K562 (cell line): Measurements from ENCODE around the gene CPT1C. TPM values are rescaled to one million over a fixed set of nuclear protein-coding genes. Genes with fewer than 3 reads are reported as not detected.

ENCODE experiments used
- ATAC-seq: fragments of 200-7000 bp; cut with Tn5 transposase; 3 replicates; pipeline ENCODE4 v1.9.1; 2020; ENCODE audit warnings: moderate library complexity
- BruUV-seq: library from RNA; stranded (reverse); fragments of 400-500 nt; replicated peaks from 2 replicates; lab custom pipeline; 2021; lab: Mats Ljungman, UMichigan
- CTCF ChIA-PET: fragments of 300-600 bp; formaldehyde crosslinking; extraction: SDS; loops from one replicate; lab custom pipeline; 2021; ENCODE audit warnings: low intra/inter-chr PET ratio; lab: Yijun Ruan, JAX
- POLR2A ChIA-PET: fragments of 300-600, 350-650 bp; sonication (Branson Sonifier 250); formaldehyde crosslinking; extraction: SDS; loops from one replicate; lab custom pipeline; 2021; ENCODE audit warnings: antibody characterized with exemption, inconsistent platforms; lab: Yijun Ruan, JAX
- DNase-seq, 4 experiments: peaks; one replicate each; pipeline versions ENCODE4 v3.0.0 to v3.0.0-alpha.2; 2011 to 2018; ENCODE audit warnings: low spot score in 3 of 4, mixed read lengths in 3 of 4; ENCODE audit errors: extremely low read depth in 1 of 4
- FAIRE-seq: peaks from 2 replicates; lab custom pipeline; 2011; peaks lifted over from hg19 to GRCh38; lab: Jason Lieb, UNC
- H2AFZ ChIP-seq: 2 replicates; pipeline ENCODE4 v1.6.0; 2011; ENCODE audit warnings: low read depth, low read length, control low read depth, inconsistent platforms
- H3K27ac ChIP-seq: fragments of 200-600 bp; 3 replicates; pipeline ENCODE4 v1.8.0; 2011; ENCODE audit warnings: low read depth, mild to moderate bottlenecking, control low read depth, inconsistent platforms, low read length, moderate library complexity, mixed read lengths; ENCODE audit errors: extremely low read depth
- H3K27me3 ChIP-seq, 2 experiments: fragments of 300-600 bp in 1 of 2; 2 replicates in 1 of 2; 3 replicates in 1 of 2; pipeline versions ENCODE4 v1.6.0 to v1.8.0; 2011; ENCODE audit warnings: inconsistent platforms in 2 of 2, low read length in 2 of 2, mild to moderate bottlenecking in 1 of 2, mixed read lengths in 1 of 2, moderate library complexity in 1 of 2; ENCODE audit not compliant: control insufficient read depth in 2 of 2, insufficient read depth in 2 of 2
- H3K36me3 ChIP-seq: fragments of 300-600 bp; 3 replicates; pipeline ENCODE4 v1.8.0; 2011; ENCODE audit warnings: mild to moderate bottlenecking, low read length, inconsistent platforms; ENCODE audit not compliant: control insufficient read depth, insufficient read depth
- H3K4me1 ChIP-seq, 2 experiments: fragments of 200-600 bp in 1 of 2; replicated peaks in 1 of 2; 2 replicates in 1 of 2; 3 replicates in 1 of 2; pipeline versions ENCODE4 v1.5.1 to v1.8.0; 2011; ENCODE audit warnings: inconsistent platforms in 2 of 2, low read length in 2 of 2, mild to moderate bottlenecking in 1 of 2, mixed read lengths in 1 of 2, moderate library complexity in 1 of 2; ENCODE audit not compliant: control insufficient read depth in 2 of 2, insufficient read depth in 2 of 2
- H3K4me2 ChIP-seq: 2 replicates; pipeline ENCODE4 v1.6.1; 2011; ENCODE audit warnings: low read length, control low read depth, inconsistent platforms, mixed read lengths; ENCODE audit not compliant: insufficient read depth
- H3K4me3 ChIP-seq: fragments of 200-600 bp; sonication (generic), shearing (Covaris generic); 2 replicates; pipeline ENCODE4 v1.5.1; 2016; ENCODE audit warnings: control low read depth, inconsistent platforms
- H3K79me2 ChIP-seq: fragments of 200-600 bp; 3 replicates; pipeline ENCODE4 v1.8.0; 2011; ENCODE audit warnings: low read length, inconsistent platforms; ENCODE audit not compliant: control insufficient read depth, insufficient read depth
- H3K9ac ChIP-seq, 2 experiments: 2 replicates each; pipeline versions ENCODE4 v1.6.0 to v1.6.1; 2011; ENCODE audit warnings: low read depth in 2 of 2, low read length in 2 of 2, control low read depth in 1 of 2, inconsistent platforms in 1 of 2, mild to moderate bottlenecking in 1 of 2, mixed read lengths in 1 of 2; ENCODE audit not compliant: insufficient read depth in 1 of 2
- H3K9me1 ChIP-seq: one replicate; pipeline ENCODE4 v1.6.0; 2011; ENCODE audit warnings: inconsistent platforms, mild to moderate bottlenecking, low read length, moderate library complexity; ENCODE audit not compliant: control insufficient read depth, insufficient read depth
- H3K9me3 ChIP-seq: replicated peaks from 2 replicates; pipeline ENCODE4 v1.5.1; 2011; ENCODE audit warnings: low read depth, low read length, inconsistent platforms; ENCODE audit not compliant: control insufficient read depth, insufficient read depth
- H4K20me1 ChIP-seq: replicated peaks from 2 replicates; pipeline ENCODE4 v1.6.1; 2011; ENCODE audit warnings: low read length, inconsistent platforms, mixed read lengths; ENCODE audit not compliant: control insufficient read depth, insufficient read depth
- POLR2G ChIP-seq: fragments of 200-400 bp; formaldehyde crosslinking; IDR thresholded peaks from 2 replicates; pipeline ENCODE4 v1.6.1; 2017; ENCODE audit warnings: low read depth, mild to moderate bottlenecking, antibody characterized with exemption, low read length, moderate library complexity
- SMARCA4 ChIP-seq: fragments of 450-650 bp; IDR thresholded peaks from 2 replicates; pipeline ENCODE4 v1.6.1; 2016
- ZNF121 ChIP-seq: sonication (generic); formaldehyde crosslinking; conservative IDR thresholded peaks from 2 replicates; pipeline ENCODE4 v1.8.0; 2022; ENCODE audit warnings: missing genetic modification reagents
- WGBS: fragments of 100-300 bp; shearing (Covaris generic); methylation state at CpG from one replicate; pipeline ENCODE4 v1.1.6; 2016; ENCODE audit warnings: low coverage, mixed read lengths; ENCODE audit not compliant: insufficient coverage; ENCODE audit errors: missing lambda C conversion rate; 5-methylcytosine and 5-hydroxymethylcytosine counted together
- in situ Hi-C: fragments of 300-500 bp; cut with MboI; formaldehyde crosslinking; loops from 4 replicates; pipeline ENCODE4 v1.15.0; 2018; ENCODE audit warnings: inconsistent platforms, mixed read lengths
- intact Hi-C: fragments of 100-400 bp; cut with micrococcal nuclease; formaldehyde crosslinking; loops from 2 replicates; pipeline ENCODE4 v1.14.2; 2022
- polyA plus RNA-seq, 8 experiments: library from polyadenylated mRNA; depleted of rRNA in 4 of 8; stranded (reverse) in 5 of 8; unstranded in 3 of 8; fragments of >200 nt; fragmentation: Nextera tagmentation in 2 of 8; fragmentation: Illumina TruSeq in 1 of 8; extraction: Ambion mirVana in 2 of 8; extraction: Trizol in 1 of 8; gene quantifications; 2 replicates each; pipeline versions ENCODE4 v1.2.1 to v1.2.3, GENCODE V29; 2011 to 2014; ENCODE audit warnings: inconsistent platforms in 1 of 8, missing spikeins in 1 of 8
- total RNA-seq, 7 experiments: library from RNA; depleted of rRNA in 6 of 7; stranded (reverse); fragments of >200 nt in 6 of 7; fragmentation: Illumina TruSeq in 2 of 7; extraction: Trizol in 2 of 7; gene quantifications; 2 replicates each; pipeline versions ENCODE4 v1.2.1 to v1.2.3, GENCODE V29; 2011 to 2021; ENCODE audit warnings: low replicate concordance in 1 of 7

The CPT1C gene
- total and polyA plus RNA-seq, 9 of the 15 experiments (the other 6 are each of a cell fraction or from before 2014, with no cell fraction given), result 1.9 to 12.3 (median 3.0) TPM

DNA sequence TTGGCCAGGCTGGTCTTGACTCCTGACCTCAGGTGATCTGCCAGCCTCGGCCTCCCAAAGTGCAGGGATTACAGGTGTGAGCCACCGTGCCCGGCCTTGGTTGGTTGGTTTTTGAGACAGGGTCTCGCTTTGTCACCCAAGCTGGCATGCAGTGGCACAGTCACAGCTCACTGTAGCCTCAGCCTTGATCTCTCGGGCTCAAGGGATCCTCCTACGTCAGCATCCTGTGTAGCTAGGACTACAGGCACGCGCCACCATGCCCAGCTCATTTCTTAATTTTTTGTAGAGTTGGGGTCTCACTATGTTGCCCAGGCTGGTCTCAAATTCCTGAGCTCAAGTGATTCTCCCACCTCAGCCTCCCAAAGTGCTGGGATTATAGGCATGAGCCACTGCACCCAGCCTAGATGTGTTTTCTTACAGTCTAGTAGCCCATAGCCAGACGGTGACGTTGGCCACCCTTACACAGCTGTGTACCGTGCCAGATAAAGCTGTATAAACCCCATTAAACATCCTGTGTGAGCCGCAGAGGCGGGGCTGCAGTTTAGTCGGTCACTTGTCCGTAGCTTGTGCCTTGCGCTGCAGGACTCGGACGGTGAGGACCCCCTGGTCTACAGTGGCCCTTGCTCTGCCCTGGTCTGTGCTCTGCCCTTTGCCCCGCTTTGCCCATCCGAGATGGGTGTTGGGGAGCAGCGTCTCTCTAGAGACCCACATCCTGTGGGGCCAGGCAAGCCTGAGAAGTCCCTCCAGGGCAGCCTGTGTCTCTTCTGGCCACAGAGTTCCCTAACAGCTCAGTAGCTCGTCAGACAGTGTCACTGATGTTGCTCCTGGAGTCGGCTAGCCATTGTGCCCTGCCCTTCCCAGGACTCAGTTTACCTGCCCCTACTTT is 35.1 kb upstream of the CPT1C start:
- BruUV-seq, result no TSS peak
- in situ Hi-C loops (no loop called here), intact Hi-C loops (no loop called here)
- FAIRE-seq (no peak), ATAC-seq (no peak), DNase-seq (no peak)
- peak; percentile 61 for TF ChIP-seq ZNF121 (CRISPR knock-in tag)
- TF ChIP-seq POLR2G, result peak; percentile 31
- no peak for TF ChIP-seq SMARCA4
- Histone ChIP-seq H3K4me3 (no peak overlapping the region), H3K4me1 (peaks cover 0 to 18% of the 10 kb centered on the region in 2 experiments; a peak in 2 of 5 replicates), H3K27me3 (no peaks in the 10 kb centered on the region), H3K36me3 (peaks cover 88% of the 10 kb centered on the region; the same call in 2 of the 3 replicates), H4K20me1 (0 out of 2 replicates have a peak, but pooled peaks cover 14% of the 10 kb centered on the region), H3K9me1 (peaks cover 2% of the 10 kb centered on the region), H3K9ac (no peak overlapping the region), H3K79me2 (no peaks in the 10 kb centered on the region), H3K27ac (no peak overlapping the region), H3K9me3 (peaks cover 2% of the 10 kb centered on the region; the same call in 1 of the 2 replicates), H3K4me2 (no peak overlapping the region), H2AFZ (no peak overlapping the region)
- CTCF ChIA-PET, result no interaction called here
- POLR2A ChIA-PET, result interaction anchor here (0.6 to 4.8 kb wide), 7 partner anchors 9 to 216 kb away, joined by 3 to 28 read pairs (median 4); partner anchors contain the start of genes BCL2L12, IRF3, PRRG2 and RRAS
- WGBS, result 88% methylated on average over 22 of the region's 23 CpGs
